H9 (cell line): ENCODE results near the gene CTNS. TPM values are rescaled to one million over a fixed set of nuclear protein-coding genes. Genes with fewer than 3 reads are reported as not detected.

Experiments used
- DNase-seq: peaks from one replicate; pipeline ENCODE4 v3.0.0-alpha.2; 2017
- H2AFZ ChIP-seq: one replicate; pipeline ENCODE4 v1.6.1; 2013; ENCODE audit warnings: mild to moderate bottlenecking, low read length, control low read depth, moderate library complexity
- H2AK5ac ChIP-seq: 2 replicates; pipeline ENCODE4 v1.6.1; 2013; ENCODE audit warnings: low read length, control low read depth, mixed read lengths; ENCODE audit not compliant: insufficient read length
- H2BK120ac ChIP-seq: one replicate; pipeline ENCODE4 v1.6.1; 2013; ENCODE audit warnings: low read depth, mild to moderate bottlenecking, low read length, control low read depth, inconsistent platforms; ENCODE audit not compliant: poor library complexity, severe bottlenecking
- H2BK12ac ChIP-seq: 2 replicates; pipeline ENCODE4 v1.6.1; 2013; ENCODE audit warnings: low read length, control low read depth, mixed read lengths, low read depth; ENCODE audit not compliant: insufficient read length
- H2BK15ac ChIP-seq: 2 replicates; pipeline ENCODE4 v1.6.1; 2013; ENCODE audit warnings: low read depth, low read length, control low read depth
- H2BK20ac ChIP-seq: one replicate; pipeline ENCODE4 v1.6.1; 2013; ENCODE audit warnings: low read depth, mild to moderate bottlenecking, low read length, control low read depth, inconsistent platforms; ENCODE audit not compliant: poor library complexity, severe bottlenecking
- H2BK5ac ChIP-seq: 2 replicates; pipeline ENCODE4 v1.6.1; 2013; ENCODE audit warnings: low read length, control low read depth, mixed read lengths; ENCODE audit not compliant: insufficient read length
- H3K14ac ChIP-seq: 2 replicates; pipeline ENCODE4 v1.6.1; 2013; ENCODE audit warnings: low read length, control low read depth; ENCODE audit not compliant: insufficient read depth
- H3K18ac ChIP-seq: 2 replicates; pipeline ENCODE4 v1.6.1; 2013; ENCODE audit warnings: low read depth, mild to moderate bottlenecking, mixed read lengths, low read length, control low read depth; ENCODE audit not compliant: insufficient read length
- H3K23ac ChIP-seq: 2 replicates; pipeline ENCODE4 v1.6.1; 2013; ENCODE audit warnings: low read length, control low read depth, mixed read lengths, low read depth; ENCODE audit not compliant: insufficient read length
- H3K23me2 ChIP-seq: 2 replicates; pipeline ENCODE4 v1.6.1; 2013; ENCODE audit warnings: low read depth, mild to moderate bottlenecking, mixed read lengths, low read length, control low read depth; ENCODE audit not compliant: insufficient read length, poor library complexity, severe bottlenecking
- H3K27ac ChIP-seq: 2 replicates; pipeline ENCODE4 v1.5.1; 2013; ENCODE audit warnings: low read length, control low read depth, mixed read lengths, low read depth; ENCODE audit not compliant: insufficient read length
- H3K27me3 ChIP-seq: 2 replicates; pipeline ENCODE4 v1.6.1; 2013; ENCODE audit warnings: low read length, control low read depth, inconsistent platforms; ENCODE audit not compliant: insufficient read depth
- H3K4ac ChIP-seq: 2 replicates; pipeline ENCODE4 v1.6.1; 2013; ENCODE audit warnings: low read depth, mild to moderate bottlenecking, control low read depth, inconsistent platforms, low read length, moderate library complexity
- H3K4me1 ChIP-seq: 2 replicates; pipeline ENCODE4 v1.6.1; 2013; ENCODE audit warnings: low read length, control low read depth, inconsistent platforms; ENCODE audit not compliant: insufficient read depth
- H3K4me2 ChIP-seq: 2 replicates; pipeline ENCODE4 v1.6.1; 2013; ENCODE audit warnings: low read length, control low read depth, mixed read lengths; ENCODE audit not compliant: insufficient read length, insufficient read depth
- H3K56ac ChIP-seq: 2 replicates; pipeline ENCODE4 v1.6.1; 2013; ENCODE audit warnings: low read depth, mild to moderate bottlenecking, mixed read lengths, low read length, control low read depth; ENCODE audit not compliant: insufficient read length
- H3K79me1 ChIP-seq: 2 replicates; pipeline ENCODE4 v1.6.1; 2013; ENCODE audit warnings: low read depth, mild to moderate bottlenecking, moderate library complexity, low read length, control low read depth, inconsistent platforms; ENCODE audit not compliant: insufficient read depth, poor library complexity, severe bottlenecking
- H3K79me2 ChIP-seq: 2 replicates; pipeline ENCODE4 v1.6.1; 2013; ENCODE audit warnings: low read length, control low read depth, inconsistent platforms; ENCODE audit not compliant: insufficient read depth
- H3K9ac ChIP-seq: 2 replicates; pipeline ENCODE4 v1.6.1; 2013; ENCODE audit warnings: low read length, control low read depth, mixed read lengths; ENCODE audit not compliant: insufficient read length; ENCODE audit errors: extremely low read depth
- H3K9me3 ChIP-seq: one replicate; pipeline ENCODE4 v1.6.1; 2013; ENCODE audit warnings: low read depth, low read length, inconsistent platforms; ENCODE audit not compliant: control insufficient read depth
- H3T11ph ChIP-seq: one replicate; pipeline ENCODE4 v1.6.1; 2013; ENCODE audit warnings: mild to moderate bottlenecking, low read length, control low read depth, inconsistent platforms
- H4K20me1 ChIP-seq: one replicate; pipeline ENCODE4 v1.6.1; 2013; ENCODE audit not compliant: control insufficient read depth, insufficient read length, insufficient read depth
- H4K5ac ChIP-seq: 2 replicates; pipeline ENCODE4 v1.6.1; 2013; ENCODE audit warnings: low read depth, mild to moderate bottlenecking, mixed read lengths, low read length, control low read depth; ENCODE audit not compliant: insufficient read length
- H4K8ac ChIP-seq: replicated peaks from 2 replicates; pipeline ENCODE4 v1.6.1; 2013; ENCODE audit warnings: low read length, control low read depth, mixed read lengths, low read depth; ENCODE audit not compliant: insufficient read length
- H4K91ac ChIP-seq: 2 replicates; pipeline ENCODE4 v1.6.1; 2013; ENCODE audit warnings: low read depth, mild to moderate bottlenecking, moderate library complexity, mixed read lengths, low read length, control low read depth; ENCODE audit not compliant: insufficient read length
- H3K27ac Mint-ChIP-seq, 3 experiments: 2 replicates in 2 of 3; 3 replicates in 1 of 3; pipeline ENCODE4 v1.8.0; 2020 to 2021; ENCODE audit warnings: mixed read lengths in 3 of 3, mild to moderate bottlenecking in 1 of 3, moderate library complexity in 1 of 3
- H3K27me3 Mint-ChIP-seq: 2 replicates; pipeline ENCODE4 v1.8.0; 2021; ENCODE audit warnings: low read depth, mild to moderate bottlenecking, moderate library complexity, mixed read lengths
- H3K36me3 Mint-ChIP-seq, 3 experiments: 2 replicates in 2 of 3; 3 replicates in 1 of 3; pipeline ENCODE4 v1.8.0; 2020 to 2021; ENCODE audit warnings: low read depth in 3 of 3, mixed read lengths in 3 of 3; ENCODE audit not compliant: insufficient read depth in 1 of 3
- H3K4me1 Mint-ChIP-seq, 2 experiments: 2 replicates each; pipeline ENCODE4 v1.8.0; 2020; ENCODE audit warnings: mixed read lengths in 2 of 2
- H3K4me3 Mint-ChIP-seq, 2 experiments: 2 replicates in 1 of 2; 3 replicates in 1 of 2; pipeline ENCODE4 v1.8.0; 2020 to 2021; ENCODE audit warnings: mild to moderate bottlenecking in 2 of 2, mixed read lengths in 2 of 2, moderate library complexity in 1 of 2
- H3K9me3 Mint-ChIP-seq, 2 experiments: 2 replicates in 1 of 2; 3 replicates in 1 of 2; pipeline ENCODE4 v1.8.0; 2020; ENCODE audit warnings: mild to moderate bottlenecking in 2 of 2, mixed read lengths in 2 of 2, moderate library complexity in 1 of 2
- CTCF ChIP-seq: fragments of 200-600 bp; sonication (generic); conservative IDR thresholded peaks from 3 replicates; pipeline ENCODE4 v1.8.0; 2021; ENCODE audit warnings: antibody characterized with exemption, mild to moderate bottlenecking
- WGBS: extraction: QIAGEN DNeasy Blood & Tissue Kit; methylation state at CpG from one replicate; pipeline ENCODE4 v1.1.7; 2013; ENCODE audit warnings: missing lambda C conversion rate, low lambda C conversion rate, mixed read lengths; ENCODE audit not compliant: insufficient read length; ENCODE audit errors: extremely low coverage; 5-methylcytosine and 5-hydroxymethylcytosine counted together
- total RNA-seq: library from RNA; stranded (reverse); gene quantifications from 2 replicates; pipeline ENCODE4 v1.2.1, GENCODE V29; 2021

CTNS gene
- total RNA-seq, 1 experiment from 2014 or later = 12.8 TPM

- Histone ChIP-seq H3T11ph (no peak overlapping the region), H2BK5ac (no peak overlapping the region), H3K23me2 (peaks cover 4% of the 10 kb centered on the region), H3K56ac (no peak overlapping the region), H3K79me2 (no peaks in the 10 kb centered on the region), H3K23ac (no peak overlapping the region), H3K4ac (no peak overlapping the region), H2BK15ac (no peak overlapping the region), H3K9ac (no peak overlapping the region), H2BK20ac (no peak overlapping the region), H3K9me3 (no peaks in the 10 kb centered on the region), H2AFZ (no peak overlapping the region), H4K91ac (no peak overlapping the region), H2AK5ac (no peak overlapping the region), H2BK120ac (no peak overlapping the region), H3K4me2 (no peak overlapping the region), H3K18ac (no peak overlapping the region), H4K8ac (no peak overlapping the region), H3K4me1 (no peaks in the 10 kb centered on the region), H3K27me3 (no peaks in the 10 kb centered on the region), H3K79me1 (no peaks in the 10 kb centered on the region), H2BK12ac (no peak overlapping the region), H3K27ac (no peak overlapping the region), H3K14ac (no peak overlapping the region), H4K20me1 (peaks cover 3% of the 10 kb centered on the region), H4K5ac (no peak overlapping the region)
- Mint-ChIP-seq H3K36me3 (peaks cover 0 to 4% (median 0%) of the 10 kb centered on the region in 3 experiments; a peak in 1 of 7 replicates), H3K9me3 (no peaks in the 10 kb centered on the region; a peak in 2 of 5 replicates), H3K4me1 (peaks cover 5 to 18% of the 10 kb centered on the region in 2 experiments), H3K27ac (no peak overlapping the region), H3K4me3 (no peak overlapping the region), H3K27me3 (peaks cover 39% of the 10 kb centered on the region)
- DNase-seq = no peak
- WGBS = no CpG with 5 or more reads among the region's 4 CpGs
- no peak for TF ChIP-seq CTCF
Measured at GRCh38 chr17:3693141-3693540, 56.6 kb downstream of the CTNS start.
